ENCODE measurements around the gene RBCK1. TPM values are rescaled to one million over a fixed set of nuclear protein-coding genes. Genes with fewer than 3 reads are reported as not detected.

The RBCK1 gene
- total RNA-seq, 1 experiment from 2014 or later: 91.7 TPM

DNA sequence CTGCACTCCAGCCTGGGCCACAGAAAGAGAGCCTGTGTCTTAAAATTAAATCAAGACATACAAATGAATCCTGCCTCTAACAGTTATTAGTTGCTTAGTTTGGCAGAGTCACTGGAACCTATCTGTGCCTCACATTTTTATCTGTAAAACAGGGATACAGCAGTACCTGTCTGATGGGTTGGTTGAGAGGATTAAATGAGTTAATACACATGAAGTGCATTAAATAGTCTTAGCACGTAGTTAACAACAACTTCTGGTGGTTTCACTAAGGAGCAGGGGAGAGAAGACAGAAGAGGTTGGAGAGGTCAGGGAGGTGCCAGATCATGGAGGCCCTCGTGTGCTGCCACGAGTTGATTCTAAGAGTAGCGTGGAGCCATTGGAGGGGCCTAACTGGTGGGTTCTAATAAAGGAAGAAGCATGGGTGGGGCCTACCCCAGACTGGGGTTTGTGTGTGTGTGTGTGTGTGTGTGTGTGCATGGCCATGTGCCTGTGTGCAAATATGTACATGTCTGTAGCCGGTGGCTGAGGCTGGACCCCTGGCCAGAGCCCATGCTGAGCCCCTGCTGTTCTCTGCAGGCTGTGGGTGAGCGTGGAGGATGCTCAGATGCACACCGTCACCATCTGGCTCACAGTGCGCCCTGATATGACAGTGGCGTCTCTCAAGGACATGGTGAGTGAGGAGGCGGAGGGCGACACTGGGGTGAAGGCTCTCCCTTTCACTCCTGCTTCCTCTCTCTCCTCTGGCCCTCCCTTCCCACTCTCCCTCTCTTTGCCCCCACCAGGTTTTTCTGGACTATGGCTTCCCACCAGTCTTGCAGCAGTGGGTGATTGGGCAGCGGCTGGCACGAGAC, 9.1 kb downstream of the RBCK1 start:
- no peak for DNase-seq (ENCODE audit: low spot score)

DNA sequence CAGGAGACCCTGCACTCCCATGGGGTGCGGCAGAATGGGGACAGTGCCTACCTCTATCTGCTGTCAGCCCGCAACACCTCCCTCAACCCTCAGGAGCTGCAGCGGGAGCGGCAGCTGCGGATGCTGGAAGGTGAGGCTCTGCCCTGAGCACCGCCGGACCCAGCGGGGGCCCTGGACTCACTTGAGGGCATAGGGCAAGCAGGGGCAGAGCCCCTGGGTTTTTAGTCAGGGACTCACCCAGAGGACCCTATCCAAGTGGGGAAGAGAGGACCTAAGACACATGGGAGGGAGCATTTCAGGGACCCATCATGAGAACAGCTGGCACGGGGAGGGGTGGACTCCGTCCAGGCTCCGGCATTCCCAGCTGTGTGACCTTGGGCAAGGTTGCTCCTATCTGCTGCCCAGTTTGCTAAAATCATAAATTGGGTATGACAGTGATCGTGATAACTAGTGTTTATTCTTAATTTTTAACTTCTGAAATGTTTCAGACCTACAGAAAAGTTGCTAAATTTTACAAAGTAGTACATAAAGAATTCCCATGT, 9.8 kb downstream of the RBCK1 start:
- no peak for DNase-seq (ENCODE audit: low spot score)

DNA sequence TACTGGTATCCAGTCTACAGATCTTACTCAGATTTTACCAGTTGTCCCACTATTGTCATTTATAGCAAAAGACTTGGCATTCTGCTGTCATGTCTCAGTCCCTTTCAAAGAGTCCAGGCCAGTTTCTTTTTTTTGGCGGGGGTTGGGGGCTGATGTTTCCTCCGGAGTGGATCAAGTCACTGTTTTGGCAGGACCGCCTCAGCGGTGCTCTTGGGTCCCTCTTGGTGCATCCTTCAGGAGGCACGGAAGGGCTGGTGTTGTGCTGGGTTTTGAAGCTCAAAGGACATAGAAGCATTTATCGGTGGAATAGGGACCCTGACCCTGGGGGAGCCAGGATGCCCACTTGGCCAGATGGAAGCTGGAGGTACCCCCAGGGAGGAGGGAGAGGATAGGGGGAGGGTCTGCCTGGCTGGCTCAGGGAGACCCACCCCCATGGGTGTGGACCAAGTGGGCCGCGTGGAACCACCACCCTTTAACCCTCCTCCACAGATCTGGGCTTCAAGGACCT, 10.8 kb downstream of the RBCK1 start:
- no peak for DNase-seq (ENCODE audit: low spot score)

DNA sequence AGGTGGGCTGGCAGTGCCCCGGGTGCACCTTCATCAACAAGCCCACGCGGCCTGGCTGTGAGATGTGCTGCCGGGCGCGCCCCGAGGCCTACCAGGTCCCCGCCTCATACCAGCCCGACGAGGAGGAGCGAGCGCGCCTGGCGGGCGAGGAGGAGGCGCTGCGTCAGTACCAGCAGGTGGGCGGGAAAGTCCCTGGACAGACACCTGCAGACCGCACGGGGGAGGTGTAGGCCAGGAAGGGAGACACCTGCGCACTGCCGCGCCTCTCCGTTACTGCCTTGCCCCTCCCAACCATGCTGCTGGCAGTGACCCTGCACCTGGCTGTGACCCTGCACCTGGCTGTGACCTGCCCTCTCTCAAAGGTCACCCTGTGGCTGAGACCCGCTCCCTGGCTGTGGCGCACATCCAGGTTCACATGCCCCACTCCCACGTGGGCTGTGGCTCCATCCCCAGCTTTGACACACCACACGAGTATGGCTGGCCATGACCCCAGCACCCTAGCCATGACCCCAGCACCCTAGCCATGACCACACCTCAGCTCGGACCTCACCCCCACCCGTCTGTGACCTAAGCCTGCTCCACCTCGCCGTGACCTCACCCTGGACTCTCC, 11.6 kb downstream of the RBCK1 start:
- no peak for DNase-seq (ENCODE audit: low spot score)

DNA sequence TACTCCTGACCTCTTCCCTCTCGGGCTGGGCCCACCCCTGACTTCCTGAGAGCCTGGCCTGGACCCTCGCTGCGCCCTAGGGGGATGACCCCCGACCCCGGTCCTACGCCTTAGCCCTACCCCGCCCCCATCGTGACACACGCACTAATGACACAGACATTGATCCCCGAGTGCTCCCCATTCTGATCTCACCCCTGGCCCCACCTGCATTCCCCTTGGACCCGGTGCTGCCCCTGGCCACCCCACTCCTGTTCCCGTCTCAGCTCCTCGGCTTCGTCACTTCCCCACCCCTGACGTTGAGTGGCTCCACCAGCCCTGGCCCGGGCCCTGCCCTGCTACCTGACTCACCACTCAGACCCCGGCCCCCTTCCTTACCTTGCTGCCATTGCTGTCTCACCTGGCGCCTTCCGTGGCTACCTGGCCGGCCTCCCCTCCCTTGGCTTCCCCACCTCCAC, 12.1 kb downstream of the RBCK1 start:
- no peak for DNase-seq (ENCODE audit: low spot score)

DNA sequence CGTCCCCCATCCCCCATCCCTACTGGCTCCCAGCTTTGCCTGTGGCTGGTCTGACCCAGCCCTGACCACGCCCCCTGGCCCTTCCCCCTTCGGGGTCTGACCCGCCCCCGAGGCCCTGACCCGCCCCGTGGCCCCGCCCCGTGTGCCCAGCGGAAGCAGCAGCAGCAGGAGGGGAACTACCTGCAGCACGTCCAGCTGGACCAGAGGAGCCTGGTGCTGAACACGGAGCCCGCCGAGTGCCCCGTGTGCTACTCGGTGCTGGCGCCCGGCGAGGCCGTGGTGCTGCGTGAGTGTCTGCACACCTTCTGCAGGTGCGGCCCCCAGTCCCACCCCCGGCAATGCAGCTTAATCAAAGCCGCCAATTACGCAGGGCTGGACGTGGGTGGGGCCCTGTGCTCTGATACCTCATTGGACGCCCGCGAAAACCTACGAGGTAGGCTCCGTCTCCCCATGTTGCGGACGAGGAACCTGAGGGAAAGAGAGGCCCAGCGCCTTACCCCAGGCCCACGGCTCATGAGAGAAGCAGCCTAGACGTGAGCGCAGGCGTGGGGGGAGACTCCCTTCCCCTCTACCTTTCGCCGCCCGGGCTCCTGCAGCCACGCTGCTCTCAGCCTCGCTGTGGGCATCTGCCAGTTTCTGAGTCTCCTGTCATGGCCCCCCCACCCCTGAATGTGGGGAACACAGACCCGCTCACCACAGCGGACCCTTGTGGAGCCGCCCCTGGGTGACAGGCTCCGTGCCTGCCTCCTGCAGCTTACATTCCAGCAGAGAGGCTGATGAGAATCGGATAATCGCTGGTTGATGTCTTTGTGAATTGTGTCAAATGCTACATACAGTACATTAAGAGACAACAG, 12.8 kb downstream of the RBCK1 start:
- no peak for DNase-seq (ENCODE audit: low spot score)

DNA sequence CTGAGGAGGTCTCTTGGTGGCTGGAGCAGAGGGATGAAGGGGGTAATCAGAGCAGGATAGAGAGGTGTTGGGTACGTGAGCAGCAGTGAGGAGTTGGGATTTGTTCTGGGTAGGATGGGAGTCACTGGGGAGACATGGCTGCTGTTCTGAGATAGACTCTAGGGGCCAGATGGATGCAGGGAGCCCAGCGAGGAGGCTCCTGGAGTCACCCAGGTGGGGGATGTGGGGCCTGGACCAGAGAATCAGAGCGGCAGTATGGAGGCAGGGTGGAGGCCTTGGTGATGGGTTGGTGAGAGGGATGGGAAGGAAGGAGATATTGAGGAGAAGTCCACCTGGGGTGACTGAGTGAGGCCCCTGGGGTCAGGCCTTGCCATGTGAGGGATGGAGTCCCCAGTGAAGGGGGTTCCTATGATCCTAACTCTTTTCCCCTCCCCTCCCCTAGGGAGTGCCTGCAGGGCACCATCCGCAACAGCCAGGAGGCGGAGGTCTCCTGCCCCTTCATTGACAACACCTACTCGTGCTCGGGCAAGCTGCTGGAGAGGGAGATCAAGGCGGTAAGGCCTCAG, 13.7 kb downstream of the RBCK1 start:
- DNase-seq (ENCODE audit: low spot score): no peak

DNA sequence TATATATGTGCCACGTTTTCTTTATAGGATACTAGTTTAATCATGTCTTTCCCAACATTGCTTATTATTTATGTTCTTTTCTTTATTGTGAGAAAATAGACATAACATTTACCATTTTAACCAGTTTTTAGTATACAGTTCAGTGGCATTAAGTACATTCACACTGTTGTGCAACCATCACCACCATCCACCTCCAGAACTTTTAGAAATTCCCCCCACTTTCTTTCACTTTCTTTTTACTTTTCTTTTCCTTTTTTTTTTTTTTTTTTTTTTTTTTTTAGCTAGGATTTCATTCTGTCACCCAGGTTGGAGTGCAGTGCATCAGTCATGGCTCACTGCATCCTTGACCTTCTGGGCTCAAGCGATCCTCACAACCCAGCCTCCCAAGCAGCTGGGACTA, 18.5 kb downstream of the RBCK1 start:
- DNase-seq (ENCODE audit: low spot score): no peak

DNA sequence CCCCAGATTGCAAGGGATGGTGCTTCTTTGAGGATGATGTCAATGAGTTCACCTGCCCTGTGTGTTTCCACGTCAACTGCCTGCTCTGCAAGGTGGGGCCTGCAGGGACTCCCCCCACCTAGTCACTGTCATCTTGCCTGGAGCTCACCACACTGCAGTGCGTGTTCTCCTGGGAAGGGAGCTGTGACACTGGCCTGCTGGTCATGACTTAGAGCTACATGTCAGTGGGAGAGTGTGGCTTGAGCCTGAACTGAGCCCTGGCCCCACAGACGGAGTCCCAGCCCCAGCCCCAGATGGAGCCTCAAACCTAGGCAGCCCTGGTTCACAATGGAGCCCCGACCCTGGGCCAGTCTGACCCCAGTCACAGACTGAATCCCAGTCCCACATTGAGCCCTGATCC, 19.3 kb downstream of the RBCK1 start:
- DNase-seq (ENCODE audit: low spot score): no peak

DNA sequence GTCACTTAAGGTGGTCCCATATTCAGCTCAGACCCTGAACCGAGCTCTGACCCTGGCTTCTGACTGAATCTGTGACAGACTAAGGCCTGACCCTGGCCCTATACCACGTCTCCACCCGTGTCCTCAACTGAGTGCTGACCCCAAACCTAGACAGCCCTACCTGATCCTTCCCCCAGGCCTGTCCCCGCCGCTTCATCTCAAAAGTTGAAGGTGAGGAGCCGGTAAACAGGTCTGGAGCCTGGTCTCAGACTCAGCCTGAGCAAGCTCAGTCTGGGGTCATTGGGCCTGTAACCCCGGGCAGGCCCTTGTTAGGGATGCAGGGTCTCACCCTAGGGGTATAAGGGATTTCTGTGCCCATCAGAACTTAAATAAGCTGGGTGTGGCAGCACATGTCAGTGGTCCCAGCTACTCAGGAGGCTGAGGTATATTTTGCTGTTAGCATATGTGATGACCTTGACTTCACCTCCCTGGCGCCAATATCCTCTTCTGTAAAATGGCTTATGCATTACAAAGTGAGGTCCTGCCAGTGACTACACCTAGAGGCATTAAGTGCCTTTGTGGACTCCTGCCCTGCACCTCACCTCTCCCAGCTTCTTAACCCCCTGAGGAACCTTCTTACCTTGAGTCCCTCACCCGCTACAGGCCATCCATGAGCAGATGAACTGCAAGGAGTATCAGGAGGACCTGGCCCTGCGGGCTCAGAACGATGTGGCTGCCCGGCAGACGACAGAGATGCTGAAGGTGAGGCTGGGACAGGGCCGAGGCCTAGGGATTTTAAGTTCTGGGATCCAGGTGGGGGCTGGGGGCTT, 20.0 kb downstream of the RBCK1 start:
- DNase-seq (ENCODE audit: low spot score): no peak

DNA sequence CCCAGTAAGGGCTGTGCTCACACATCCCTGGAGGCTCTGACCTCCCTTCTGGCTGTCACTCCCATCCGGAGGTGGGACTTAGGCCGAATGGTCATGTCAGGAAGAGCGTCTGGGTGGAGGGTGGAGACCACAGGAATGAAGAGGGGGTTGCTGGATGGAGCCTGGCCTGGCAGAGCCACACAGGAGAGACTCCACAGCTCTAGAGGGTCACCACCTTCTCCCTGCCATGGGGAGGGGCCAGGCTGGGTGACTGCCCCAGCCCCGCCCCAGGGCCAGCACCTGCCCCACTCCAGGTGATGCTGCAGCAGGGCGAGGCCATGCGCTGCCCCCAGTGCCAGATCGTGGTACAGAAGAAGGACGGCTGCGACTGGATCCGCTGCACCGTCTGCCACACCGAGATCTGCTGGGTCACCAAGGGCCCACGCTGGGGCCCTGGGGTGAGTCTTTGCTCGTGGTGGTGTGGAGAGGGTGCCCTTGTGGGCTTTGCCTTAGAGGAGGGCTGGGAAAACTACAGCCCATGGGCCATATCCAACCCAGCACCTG, 20.6 kb downstream of the RBCK1 start:
- no peak for DNase-seq (ENCODE audit: low spot score)

DNA sequence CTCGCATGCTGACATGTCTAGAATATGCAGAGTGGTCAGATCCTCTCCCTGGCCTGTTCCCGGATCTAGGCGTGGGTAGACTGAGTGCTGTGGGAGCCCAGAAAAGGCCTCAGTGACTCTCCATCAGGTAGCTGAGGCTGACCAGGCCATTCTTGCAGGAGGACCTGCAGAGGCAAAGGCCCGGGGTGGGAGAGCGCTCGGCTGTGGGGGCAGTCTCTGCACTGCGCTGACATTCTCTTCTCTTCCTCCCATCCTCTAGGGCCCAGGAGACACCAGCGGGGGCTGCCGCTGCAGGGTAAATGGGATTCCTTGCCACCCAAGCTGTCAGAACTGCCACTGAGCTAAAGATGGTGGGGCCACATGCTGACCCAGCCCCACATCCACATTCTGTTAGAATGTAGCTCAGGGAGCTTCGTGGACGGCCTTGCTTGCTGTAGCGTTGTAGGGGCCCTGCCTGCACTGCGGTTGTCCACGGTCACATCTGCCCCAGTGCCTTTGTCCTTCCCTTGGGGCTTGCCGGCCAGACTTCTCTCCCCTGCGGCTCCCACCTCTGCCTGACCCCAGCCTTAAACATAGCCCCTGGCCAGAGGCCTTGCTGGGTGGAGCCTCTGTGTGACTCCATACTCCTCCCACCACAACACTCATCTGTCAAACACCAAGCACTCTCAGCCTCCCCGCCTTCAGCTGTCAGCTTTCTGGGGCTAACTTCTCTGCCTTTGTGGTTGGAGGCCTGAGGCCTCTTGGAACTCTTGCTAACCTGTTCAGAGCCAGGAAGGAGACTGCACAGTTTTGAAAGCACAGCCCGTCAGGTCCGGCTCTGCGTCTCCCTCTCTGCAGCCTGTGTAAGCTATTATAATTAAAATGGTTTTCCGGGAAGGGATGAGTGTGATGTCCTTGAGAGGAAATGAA, 22.2 kb downstream of the RBCK1 start:
- no peak for DNase-seq (ENCODE audit: low spot score)

DNA sequence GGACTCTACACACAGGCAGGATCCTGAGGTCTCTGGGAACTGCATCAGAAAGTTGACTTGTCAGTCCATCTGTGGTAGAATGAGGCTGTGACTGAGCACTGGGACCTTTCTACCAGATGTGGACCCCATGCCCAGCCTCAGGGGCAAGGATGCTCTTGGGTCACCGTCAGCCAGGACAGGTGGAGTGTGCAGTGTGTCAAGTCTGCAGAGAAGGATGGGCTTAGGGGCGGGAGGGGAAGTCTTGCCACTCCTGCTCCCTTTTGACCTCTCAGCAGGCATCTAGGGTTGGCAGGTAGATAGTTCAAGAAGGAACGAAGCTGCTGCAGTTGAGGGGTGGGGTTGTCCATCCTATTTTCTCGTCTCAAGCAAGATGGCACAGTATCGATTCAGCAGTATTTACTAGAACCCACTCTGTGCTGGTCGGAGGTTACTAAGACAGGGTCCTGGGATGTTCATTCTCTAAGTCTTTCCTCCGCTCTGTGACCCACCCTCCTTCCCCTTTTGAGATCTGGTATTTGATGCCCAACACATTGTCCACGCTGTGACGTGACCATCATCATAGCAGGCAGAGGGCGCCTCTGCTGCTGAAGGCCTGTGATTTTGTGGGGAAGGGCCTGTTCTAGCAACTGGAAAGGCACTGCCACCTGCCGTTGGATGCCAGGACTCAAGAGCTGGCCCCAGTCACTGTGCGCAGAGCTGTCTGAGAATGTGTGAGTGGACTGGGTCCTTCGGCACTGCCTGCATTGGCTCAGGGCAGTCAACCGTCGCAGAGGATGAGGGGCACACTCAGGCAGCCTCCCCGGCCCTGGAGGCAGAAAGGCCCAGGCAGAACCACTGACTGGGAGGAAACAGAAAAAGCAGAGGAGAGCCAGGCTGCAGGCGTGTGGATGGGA, 23.2 kb downstream of the RBCK1 start:
- peak; percentile 77 for DNase-seq (ENCODE audit: low spot score)

DNA sequence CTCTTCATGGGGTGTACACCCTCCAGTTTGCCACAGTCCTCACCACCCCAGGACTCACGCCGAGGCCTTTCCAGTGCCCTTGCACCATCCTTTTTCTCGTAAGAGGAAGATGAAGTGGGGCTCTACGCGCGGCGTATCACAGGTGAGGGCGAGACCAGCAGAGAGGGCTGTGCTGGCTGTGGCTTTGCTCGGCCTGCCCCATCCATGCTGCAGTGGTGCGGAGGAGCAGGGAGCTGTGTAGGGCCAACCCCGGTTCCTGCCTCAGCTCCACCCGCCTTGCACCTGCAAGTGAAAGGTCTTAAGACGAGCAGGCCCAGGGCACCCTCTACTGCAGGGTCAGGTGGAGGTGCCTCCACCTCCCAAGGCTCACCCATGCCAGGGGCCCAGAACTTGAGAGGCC, 24.1 kb downstream of the RBCK1 start:
- no peak for DNase-seq (ENCODE audit: low spot score)

DNA sequence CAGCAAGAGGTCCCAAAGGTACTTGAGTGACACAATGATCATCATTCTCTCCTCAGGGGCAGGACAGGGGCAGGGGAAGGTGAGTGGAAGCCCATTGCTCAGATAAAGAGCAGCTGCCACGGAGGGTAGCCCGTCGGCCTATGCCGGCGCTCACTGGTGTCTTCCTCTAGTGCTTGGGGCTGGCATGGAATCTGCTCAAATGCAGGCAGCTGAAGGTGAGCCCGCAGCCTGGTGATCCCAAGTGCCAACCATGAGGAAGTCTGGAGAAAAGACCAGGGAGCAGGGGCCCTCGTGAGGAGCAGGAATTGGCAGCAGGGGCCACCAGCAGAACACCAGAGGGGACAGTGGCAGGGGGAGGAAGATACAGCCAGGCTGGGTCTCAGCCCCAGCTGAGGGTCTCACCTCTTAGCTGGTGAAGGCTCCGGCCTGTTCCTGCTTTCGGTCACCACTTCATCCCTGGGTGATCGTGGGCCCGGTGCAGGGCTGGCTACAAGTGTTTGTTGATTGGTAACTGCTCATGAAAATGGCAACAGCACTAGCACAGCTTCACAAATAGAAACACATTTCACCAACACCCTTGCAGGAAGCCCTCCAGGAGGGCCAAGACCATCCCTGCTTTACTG, 24.7 kb downstream of the RBCK1 start:
- no peak for DNase-seq (ENCODE audit: low spot score)

DNA sequence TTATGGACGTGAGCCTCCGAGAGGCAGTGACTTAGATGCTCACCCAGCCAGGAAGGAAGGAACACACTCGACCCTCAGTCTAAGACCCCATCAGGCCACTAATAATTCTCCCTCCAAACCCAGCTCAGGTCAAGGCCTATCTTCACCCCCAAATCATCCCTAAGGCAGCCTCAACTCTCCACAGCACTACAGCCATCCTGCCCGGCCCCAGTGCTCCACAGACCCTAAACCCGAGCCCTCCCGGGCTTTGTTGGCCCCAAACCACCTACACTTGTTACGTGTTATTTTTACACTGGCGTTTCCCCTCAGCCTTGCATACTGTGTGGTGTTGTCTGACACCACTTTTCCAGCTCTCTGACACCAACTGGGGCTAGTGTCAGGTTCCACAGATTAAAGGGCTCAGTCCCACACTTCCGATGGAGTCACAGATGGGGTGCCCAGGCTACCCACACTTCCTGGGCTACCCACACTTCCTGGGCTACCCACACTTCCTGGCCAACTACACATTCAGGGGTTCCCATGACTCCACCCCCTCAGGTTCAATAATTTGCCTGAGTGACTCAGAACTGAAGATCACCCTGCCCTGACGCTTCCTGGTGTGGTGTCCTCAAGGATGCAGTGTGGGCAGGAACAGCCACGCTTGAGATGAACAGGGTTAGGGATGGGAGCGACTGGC, 25.3 kb downstream of the RBCK1 start:
- DNase-seq (ENCODE audit: low spot score): no peak

DNA sequence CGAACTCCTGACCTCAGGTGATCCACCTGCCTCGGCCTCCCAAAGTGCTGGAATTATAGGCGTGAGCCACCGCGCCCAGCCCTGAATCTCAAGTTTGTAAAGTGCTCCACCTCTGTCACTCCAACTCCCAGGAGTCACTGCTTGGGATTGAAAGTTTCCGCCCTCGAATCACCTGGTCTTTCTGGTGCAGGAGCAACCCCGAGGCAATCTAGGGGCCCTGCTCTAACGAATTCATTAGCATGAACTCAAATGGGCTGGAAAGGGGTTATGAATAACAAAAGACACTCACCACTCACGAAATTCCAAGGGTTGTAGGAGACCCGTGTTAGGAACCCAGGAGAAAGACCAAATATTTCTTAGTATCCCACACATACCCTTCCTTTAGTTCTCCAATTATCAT, 26.1 kb downstream of the RBCK1 start:
- DNase-seq (ENCODE audit: low spot score): no peak

Data from H4 (cell line).